Kidney tubule cell (primary cell): ENCODE results near the gene NAP1L4.

ENCODE experiments used
- DNase-seq: peaks from one replicate; pipeline ENCODE4 v3.0.0-alpha.2; 2018; ENCODE audit warnings: low spot score

NAP1L4 gene

DNA sequence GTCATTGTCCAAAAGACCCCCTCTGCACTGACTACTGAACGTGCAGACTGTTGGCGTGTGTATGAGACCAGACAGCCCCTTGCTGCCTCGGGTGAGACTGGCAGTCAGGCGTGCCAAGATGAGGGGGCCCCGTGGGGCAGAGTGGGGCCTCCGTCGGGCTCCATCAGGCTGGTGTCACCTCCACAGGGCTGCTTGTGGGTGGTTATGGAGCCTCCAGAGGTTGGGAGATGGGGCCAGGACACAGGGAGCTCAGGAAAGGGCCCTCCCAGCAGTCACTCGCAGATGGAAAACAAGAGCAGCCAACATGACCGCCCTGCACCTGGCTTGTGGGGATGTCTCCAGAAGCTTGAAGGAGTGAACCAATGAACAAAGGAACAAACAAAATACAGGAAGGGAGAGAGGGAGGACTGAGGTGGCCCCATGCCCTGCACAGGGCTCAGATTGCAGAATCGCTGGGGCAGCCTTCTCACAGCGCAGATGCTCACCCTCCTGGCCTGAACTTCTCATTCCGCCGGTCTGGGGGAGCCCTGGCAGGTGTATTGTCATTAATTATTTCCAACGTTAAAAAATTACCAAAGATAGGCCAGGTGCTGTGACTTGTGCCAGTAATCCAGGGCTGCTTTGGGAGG, 57.4 kb downstream of the NAP1L4 start:
- no peak for DNase-seq

DNA sequence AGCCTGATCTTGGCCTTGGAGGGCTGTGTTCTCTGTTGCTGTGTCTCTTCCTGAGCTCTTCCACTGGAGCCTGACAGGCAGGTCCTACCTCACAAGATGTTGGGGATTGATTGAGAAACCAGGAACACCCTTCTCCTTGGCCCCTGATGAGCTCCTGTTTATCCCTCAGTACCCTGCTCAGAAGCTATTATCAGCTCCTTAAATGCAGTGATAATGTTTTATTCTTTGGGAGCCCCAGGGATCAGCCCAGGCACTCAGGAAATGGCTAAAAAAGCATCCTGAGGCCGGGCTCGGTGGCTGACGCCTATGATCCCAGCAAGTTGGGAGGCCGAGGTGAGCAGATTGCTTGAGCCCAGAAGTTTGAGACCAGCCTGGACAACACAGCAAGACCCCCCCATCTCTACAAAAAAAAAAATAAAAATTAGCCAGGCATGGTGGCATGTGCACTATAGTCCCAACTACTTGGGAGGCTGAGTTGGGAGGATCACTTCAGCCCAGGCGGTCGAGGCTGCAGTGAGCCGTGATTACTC, 58.0 kb downstream of the NAP1L4 start:
- no peak for DNase-seq

DNA sequence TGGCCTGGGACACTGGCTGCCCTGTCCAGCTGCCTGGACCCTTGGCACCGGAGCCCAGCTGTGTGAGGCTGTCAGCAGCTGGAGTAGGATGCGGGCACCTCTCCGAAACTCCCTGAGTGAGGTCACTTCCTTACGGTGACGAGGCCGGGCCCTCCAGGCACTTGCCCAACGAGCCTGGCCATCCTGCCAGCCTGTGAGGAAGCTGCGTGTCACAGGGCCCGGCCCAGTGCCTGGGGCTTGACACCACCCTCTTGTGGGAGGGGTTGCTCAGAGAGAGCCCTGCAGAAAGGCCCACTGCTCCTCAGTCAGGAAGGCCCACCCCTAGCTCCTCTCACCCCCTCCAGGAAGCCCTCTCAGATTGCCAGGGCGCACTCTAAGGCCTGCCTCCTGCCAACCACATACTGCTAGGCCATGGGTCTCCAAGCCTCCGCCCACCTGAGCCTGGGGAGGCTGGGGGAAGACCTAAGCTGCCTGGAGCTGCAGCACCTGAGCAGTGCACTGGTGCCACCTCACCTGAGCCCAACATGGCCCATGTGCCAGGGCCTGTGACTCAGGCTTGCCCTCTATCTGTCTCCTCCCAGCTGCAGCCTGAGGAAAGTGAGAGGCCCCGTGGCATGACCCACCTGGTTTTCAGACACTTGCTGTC, 58.6 kb downstream of the NAP1L4 start:
- DNase-seq = peak; percentile 95

DNA sequence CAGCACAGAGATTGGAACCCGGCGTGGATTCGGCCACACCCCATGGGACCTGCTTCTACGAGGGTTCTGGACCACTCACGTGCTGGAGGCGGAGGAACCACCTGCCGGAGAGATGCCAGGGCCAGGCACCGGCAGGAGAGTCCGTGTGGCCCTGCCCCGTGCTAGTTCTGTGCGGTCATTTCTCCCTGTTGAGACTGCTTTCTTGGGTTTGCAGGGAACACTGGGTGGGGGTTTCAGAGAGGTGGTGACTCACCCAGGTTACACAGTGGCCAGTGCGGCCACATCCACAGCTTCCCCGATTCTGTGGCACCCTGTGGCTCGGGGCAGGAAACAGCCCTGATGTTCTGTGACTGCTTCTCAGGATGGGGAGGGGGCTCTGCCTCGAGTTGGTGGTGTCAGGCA, 59.3 kb downstream of the NAP1L4 start:
- peak; percentile 74 for DNase-seq

DNA sequence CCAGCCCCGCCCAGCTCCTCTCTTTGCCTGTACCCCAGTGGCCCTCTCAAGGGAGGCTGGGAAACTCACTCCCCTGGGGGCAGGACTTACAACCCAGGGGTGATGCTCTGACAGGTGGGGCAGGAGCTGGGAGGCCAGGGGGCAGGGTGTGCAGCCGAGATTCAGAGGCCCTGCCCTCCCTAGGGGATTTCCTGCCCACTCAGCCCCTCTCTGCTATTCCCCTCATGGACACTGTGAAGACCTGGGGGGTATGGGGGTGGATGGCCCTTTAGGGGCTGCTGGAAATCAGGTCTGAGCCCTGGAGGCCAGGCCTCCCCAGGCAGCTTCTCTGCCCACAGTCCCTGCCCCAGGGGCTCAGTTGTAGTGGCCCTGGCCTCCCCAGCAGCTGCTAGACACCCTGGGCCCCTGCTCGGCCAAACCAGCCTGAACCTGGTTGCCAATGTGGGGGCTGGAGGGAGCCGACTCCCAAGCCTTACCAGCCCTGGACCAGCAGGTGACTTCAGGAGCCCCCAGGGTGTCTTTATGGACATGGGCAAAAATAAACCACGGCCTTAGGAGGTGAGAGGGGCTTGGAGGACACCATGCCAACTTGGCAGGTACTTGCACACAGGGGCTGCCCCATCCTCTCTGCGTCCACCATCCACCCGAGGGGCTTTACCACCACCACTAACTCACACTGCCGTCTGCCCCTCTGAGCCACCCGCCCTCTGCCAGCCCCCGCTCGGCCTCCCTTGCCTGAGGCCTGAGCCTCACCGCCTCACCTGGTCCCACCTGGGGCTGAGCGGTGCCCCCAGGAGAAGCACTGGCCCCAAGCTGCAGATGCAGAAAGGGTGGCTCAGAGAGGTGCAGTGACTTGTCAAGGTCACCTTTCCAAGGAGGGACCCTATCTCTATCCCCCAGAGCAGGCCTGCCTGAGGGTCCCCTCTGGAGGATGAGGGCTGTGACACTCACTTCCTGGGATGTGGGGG, 60.1 kb downstream of the NAP1L4 start:
- DNase-seq = no peak

DNA sequence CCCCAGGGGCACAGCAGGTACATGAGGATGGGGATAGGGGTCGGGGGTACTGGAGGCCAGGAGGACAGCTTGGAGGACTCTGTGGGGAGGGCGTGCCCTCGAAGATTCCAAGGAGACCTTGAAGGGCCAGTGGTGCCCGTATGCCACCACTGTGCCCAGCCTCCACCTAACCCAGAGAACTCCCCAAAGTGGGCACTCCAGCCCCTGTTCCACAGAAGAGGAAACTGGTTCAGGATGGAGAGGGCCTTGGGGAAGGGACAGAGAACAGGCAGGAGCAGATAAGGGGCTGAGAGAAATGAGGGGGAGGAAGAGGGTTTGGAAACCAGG, 60.7 kb downstream of the NAP1L4 start:
- DNase-seq = no peak

DNA sequence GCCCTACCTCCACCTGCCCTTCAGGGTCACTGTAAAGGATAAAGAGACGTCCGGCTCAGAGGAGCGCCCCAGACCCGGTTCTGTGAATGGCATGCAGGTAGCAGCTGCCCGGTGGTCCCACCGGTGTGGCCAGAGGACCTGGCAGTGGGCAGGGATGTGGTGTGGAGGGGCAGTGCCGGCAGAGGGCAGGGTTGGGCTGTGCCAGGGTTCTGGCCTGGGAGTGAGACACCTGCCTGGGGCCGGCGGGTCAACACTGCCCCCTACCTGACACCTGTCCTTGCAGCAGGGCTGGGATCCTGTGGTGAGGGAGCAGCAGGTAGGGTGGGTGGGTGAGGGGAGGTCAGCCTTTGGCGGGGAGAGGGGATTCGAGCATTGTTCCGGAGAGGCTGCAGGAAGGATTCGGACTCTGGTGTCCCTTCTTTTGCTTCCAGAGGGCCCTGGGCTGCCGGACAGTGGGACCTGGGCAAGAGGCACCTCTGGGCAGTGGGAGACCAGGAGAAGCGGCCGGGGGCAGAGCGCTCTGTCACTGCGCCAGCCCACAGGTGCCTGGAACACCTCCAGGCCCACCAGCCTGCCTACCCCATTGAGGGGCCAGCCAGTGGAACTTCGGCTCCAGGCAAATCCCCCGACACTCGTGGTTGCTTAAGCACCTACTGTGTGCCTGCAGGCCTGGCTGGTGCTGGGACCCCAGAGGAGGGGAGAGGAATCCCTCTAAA, 61.3 kb downstream of the NAP1L4 start:
- peak; percentile 91 for DNase-seq

DNA sequence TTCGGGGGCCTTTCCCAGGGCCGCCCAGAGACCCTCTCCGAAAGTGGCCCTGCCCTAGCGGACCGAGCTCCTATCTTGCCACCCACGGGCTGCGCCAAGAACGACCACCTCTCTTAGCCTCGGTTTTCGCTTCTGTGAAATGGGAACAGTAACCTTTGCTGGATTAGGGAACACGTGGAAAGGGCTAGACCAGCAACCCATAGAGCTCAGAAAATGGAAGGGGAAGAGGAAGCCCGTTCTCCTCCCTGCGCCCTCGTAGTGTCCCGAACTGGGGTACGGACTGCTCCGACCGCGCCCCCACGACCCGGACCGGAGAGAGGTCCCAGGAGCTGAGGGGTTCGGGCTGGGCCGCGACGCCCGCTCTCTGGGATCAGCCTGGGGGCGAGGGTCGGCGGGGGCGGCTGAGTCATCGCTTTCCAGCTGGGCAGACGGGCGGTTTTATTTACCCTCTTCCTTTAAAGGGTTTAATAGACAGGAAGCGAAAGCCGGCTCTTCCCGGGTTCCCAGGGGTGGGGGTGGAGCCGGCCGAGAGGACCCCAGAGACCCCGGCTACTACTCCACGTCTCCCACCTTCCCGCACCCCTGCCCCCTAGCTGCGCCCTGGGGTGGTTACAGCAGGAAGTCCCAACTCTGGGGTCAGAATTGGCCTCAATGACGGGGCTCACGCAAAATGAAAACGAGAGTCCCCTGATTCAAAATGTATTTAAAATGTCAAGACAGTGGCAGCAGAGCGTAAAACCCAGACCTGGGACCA, 62.0 kb downstream of the NAP1L4 start:
- DNase-seq = peak; percentile 74

DNA sequence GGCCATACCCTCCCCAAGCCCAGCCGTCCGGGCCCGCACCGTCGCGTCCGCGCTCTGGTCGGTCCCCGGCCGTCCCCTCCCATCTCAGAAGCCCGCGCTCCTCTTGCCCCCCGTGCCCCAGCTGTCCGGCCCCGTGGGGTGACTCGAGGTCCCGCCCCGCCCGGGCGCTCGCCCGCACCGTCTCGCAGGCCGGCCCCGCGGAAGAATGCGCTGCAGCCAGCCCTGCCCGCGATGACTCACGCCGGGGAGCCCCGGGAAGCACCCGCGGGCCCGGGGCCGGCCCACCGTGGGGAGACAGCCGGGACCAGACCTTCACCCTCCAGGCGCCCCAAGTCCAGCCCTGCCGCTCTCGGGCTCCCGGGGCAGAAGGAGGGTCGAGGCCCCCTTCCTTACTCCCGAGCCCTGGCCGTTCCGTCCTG, 62.6 kb downstream of the NAP1L4 start:
- peak; percentile 83 for DNase-seq

DNA sequence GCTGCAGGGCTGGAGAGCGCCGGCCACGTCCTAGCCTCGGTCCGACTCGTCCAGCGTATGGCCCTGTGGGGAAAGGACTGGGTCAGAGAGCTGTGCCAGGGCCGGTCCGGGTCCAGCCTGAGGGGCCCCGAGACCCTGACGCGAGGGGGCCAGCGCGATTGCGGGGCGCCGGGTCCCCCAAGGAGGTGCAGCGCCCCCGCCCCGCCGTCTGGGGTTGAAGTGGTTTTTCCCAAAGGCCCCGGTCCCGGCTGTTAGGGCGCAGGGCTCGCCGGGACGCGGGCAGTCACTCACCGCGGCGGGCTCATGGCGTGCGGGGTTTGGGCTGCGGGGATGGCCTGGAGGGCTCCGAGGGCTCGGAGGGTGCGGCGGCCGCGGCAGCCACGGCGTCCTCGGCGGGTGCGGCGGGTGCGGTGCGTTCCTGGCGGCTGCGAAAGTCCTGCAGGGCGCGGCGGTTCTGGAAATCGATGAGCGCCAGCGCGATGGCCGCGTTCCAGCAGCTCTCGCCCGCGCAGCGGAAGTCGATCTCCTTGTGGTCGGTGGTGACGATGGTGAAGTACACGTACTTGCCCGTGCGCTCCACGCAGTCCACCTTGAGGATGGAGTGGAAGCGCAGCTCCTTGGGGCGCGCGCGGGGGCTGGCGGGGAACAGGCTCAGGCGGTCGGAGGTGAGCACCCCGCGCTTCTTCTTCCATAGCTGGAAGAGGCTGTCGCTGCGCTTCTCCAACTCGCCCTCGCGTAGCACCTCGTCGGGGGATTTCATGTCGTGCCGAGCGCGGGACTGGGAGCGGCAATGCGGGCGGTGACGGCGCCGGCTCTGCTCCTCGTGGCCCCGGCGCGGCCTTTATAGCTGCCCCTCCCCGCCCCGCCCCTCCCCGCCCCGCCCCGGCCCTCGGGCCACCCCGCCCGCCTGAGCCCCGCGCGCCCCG, 63.3 kb downstream of the NAP1L4 start, which contains the start of gene PHLDA2:
PHLDA2 (minus strand) TSS at position 816 of the 926 bp plus-strand sequence; CDS start at position 760, 56 bp downstream.
- peak; percentile 81 for DNase-seq

DNA sequence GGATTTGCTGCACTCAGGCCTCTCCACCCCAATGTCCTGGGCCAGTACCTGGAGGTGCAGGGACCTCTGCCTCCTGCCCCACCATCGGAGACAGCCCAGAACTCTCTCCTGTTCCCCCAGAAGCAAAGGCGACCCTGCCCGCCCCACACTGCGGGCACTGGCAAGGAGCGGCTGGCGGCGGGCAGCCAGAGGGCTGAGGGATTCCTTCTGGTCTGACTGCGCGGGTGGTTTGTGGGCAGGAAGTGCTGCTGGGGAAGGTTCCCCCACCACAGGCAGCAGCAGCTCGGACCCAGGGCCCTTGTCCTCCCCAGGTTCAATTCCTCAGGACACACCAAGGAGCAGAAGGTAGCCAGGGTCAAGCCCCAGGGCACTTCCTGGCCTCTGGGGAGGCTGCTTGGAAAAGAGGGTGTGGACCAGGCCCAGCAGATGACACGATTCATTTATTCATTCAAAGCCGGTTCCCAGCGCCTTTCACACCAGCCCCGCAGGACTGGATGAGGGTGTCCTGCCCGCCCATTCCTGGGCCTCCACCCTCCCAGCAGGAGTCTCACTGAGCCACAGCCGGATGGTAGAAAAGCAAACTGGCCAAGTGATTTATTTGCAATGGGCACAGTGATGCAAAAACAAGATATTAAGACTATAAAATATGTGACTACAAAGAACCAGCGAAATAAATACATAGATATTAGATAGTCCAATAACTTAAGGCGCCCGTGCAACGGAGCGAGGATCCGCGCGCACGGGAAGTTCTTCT, 64.1 kb downstream of the NAP1L4 start:
- peak; percentile 58 for DNase-seq

DNA sequence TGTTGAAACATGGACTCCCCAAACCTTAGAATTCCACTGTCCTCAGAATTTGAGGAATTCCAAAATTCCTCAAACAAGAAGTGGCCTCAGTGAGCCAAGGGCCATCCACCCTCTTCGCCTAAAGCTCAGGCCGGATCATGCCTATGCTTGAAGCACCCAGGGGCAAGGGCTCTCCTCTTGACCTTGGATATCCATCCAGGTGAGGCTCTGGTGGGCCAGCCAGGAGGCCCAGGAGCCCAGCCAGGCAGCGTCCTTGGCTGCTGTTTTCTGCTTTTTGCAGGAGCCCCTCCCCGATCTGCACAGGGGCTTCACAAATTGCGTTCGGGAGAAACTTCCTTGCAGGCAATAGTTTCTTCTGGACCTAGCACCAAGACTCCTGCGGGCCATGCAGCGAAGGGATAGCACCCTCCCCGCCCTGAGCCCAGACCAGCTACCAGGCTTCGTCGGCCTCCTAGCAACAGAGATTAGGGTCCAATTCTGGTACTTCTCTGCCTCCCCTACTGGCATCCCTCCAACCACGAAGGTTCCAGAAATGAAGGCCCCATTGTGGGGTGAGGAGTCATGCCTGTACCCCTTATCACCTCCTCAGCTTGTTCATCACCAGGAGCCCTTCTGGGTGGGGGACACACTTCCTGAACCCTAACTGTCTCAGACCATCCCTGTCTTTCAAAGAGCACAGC, 64.9 kb downstream of the NAP1L4 start:
- no peak for DNase-seq

DNA sequence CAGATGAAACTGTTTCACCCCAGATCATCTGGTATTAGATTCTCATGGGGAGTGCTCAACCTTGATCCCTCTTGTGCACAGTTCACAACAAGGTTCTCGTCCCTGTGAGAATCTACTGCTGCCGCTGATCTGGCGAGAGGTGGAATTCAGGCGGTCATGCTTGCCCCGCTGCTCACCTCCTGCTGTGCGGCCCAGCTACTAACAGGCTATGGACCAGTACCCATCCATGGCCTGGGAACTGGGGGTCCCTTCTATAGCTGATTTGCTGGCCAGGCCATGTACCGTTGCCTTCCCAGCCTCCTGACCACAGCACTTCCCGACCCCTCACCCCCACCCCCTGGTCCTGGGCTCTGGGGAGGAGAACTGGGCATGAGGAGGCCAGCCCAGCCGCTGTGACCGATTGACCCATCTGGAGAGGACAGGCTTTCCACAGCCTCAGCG, 65.5 kb downstream of the NAP1L4 start:
- DNase-seq = no peak

DNA sequence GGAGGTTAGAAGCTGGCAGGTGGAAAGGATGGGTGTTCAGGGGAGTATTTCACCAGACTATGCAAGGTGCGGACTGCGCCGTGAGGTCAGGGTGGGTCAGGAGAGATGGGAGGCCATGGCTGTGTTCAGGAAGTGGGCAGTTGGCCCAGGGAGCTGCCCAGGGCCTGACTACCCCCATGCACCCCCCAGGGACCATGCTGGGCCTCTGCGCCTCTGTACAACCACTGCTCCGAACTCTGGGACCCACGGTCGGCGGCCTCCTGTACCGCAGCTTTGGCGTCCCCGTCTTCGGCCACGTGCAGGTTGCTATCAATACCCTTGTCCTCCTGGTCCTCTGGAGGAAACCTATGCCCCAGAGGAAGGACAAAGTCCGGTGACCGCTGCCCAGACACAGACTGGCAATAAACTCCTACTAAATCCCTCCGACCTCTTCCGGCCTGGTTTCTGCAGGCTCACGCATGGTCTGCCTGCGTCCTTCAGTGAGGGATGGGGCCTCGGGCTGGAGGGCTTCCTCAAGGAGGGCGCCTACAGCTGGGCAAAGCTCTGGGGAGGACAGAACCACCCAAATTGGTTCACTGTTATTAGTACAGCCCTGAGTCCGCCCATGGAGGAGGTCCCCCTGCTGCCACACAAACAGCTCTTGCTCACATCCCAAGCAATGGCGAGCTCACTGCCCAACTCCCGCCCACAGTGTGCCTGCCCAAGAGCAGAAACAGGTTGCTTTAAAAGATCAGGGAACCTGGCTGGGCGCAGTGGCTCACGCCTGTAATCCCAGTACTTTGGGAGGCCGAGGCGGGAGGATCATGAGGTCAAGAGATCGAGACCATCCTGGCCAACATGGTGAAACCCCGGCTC, 67.1 kb downstream of the NAP1L4 start:
- DNase-seq = no peak

DNA sequence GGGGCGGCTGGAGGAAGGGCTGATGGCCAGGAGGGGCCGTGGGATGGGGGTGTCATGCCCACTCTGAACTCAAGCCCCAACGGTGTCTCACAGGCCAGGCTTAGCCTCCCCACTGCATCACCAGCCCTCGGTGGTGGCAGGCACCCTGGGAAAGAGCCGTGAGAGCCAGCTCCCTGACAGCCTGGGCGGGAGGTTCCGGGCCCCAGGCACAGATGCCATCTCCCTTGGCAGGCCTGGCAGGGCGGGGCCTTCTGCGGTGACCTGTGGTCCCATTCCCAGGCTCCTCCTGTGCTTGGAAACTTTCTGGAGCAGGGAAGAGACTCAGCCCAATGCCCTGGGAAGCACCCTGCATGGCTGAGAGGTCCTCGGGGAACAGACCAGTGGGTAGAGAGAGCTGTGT, 67.7 kb downstream of the NAP1L4 start:
- DNase-seq = no peak

DNA sequence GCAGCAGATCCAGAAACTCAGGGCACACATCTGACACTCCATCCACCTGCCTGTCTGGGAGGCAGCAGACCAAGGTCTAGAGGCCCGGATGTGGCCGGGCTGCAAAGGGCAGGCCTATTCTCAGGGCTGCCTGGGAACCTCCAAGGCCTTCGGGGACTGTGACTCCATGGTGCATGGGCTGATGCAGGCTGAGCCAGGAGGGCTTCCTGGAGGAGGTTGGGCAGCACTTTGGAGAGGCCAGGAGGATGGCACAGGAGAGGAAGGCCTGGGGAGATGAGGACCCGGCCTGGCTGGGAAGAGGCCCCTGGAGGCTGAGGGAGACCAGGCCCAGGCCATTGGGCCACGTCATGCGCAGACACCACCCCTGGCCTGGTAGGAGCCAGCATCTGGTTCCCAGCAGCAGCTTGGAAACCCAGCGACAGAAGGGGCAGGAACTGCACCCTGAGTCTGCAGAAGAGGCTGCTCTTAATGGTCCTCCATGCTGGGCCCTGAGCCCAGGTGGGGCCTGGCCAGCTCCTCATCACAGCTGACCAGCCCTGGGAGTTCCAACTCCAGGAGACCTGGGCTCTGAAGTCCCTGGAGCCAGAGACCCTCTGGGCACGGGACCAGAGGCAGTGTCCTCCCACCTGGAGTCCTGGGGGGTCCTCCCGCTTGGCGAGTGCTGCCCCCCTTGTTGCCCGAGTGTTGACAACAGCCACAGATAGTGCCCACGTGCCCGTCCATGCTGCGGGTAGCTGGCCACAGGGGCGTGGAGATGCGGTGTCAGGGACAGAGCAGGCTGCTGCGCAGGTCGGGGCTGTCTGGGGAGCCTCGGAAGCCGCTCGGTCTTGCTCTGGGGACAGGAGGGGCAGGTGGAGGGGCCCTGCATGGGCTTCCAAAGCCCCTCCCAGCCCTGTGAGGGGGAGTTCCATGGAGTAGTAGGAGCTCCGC, 68.4 kb downstream of the NAP1L4 start:
- no peak for DNase-seq

DNA sequence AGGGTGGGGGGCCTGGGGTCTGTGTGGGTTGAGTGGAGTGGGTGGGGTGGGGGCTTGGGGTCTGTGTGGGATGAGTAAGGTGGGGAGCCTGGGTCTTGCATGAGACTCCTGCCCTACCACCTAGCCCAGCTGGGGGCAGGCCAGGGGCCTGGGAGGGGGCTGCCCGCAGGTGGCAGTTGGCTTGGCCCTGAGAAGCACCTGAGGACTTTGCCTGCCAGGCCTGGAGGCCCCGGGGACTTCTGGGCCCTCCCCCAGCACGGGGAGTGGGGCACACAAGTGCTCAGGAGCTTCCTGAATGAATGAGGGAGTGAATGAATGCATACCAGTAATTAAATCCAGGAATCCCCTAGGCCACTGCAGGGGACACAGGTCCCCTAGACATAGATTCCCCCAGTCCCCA, 69.5 kb downstream of the NAP1L4 start:
- no peak for DNase-seq
